Cardiac fibroblast (primary cell): ENCODE data around the gene DHH.
"Not testable (repeated sequence)": the region's sequence is repeated elsewhere in the genome, so short reads cannot be mapped to it uniquely, and the experiment has no call there.

ENCODE experiments used
- DNase-seq, 2 donors: peaks; one replicate each; pipeline versions ENCODE4 v3.0.0 to v3.0.0-alpha.2; 2010; ENCODE audit warnings: low read depth in 2 of 2
- H3K4me3 ChIP-seq, 2 donors: replicated peaks in 1 of 2; 1 replicate in 1 of 2; 2 replicates in 1 of 2; pipeline ENCODE4 v1.5.1; 2011; ENCODE audit warnings: low read depth in 2 of 2, low read length in 2 of 2, mild to moderate bottlenecking in 2 of 2, moderate library complexity in 1 of 2
- TF ChIP-seq, protein P1 (sequence below): IDR thresholded peaks from one replicate; pipeline ENCODE4 v1.5.1; 2011; ENCODE audit warnings: low read depth, mild to moderate bottlenecking, low read length, inconsistent platforms

Gene DHH

DNA sequence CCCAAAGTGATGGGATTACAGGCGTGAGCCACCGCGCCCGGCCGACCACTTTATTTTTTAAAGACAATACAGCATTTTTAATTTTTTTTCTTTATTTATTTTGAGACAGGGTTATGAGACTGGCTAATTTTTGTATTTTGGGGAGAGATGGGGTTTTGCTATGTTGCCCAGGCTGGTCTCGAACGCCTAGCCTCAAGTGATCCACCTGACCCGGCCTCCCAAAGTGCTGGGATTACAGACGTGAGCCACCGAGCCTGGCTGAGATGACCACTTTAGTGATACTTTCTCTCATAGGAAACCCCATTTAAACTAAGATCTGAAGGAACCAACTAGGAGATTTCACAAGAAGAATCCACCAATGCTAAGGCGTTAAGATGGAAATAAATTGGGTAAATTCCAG lies 23.6 kb downstream of the DHH start:
- TF ChIP-seq, protein P1, sequence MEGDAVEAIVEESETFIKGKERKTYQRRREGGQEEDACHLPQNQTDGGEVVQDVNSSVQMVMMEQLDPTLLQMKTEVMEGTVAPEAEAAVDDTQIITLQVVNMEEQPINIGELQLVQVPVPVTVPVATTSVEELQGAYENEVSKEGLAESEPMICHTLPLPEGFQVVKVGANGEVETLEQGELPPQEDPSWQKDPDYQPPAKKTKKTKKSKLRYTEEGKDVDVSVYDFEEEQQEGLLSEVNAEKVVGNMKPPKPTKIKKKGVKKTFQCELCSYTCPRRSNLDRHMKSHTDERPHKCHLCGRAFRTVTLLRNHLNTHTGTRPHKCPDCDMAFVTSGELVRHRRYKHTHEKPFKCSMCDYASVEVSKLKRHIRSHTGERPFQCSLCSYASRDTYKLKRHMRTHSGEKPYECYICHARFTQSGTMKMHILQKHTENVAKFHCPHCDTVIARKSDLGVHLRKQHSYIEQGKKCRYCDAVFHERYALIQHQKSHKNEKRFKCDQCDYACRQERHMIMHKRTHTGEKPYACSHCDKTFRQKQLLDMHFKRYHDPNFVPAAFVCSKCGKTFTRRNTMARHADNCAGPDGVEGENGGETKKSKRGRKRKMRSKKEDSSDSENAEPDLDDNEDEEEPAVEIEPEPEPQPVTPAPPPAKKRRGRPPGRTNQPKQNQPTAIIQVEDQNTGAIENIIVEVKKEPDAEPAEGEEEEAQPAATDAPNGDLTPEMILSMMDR: no peak
- no peak for DNase-seq
- no peak overlapping the region for H3K4me3 ChIP-seq

DNA sequence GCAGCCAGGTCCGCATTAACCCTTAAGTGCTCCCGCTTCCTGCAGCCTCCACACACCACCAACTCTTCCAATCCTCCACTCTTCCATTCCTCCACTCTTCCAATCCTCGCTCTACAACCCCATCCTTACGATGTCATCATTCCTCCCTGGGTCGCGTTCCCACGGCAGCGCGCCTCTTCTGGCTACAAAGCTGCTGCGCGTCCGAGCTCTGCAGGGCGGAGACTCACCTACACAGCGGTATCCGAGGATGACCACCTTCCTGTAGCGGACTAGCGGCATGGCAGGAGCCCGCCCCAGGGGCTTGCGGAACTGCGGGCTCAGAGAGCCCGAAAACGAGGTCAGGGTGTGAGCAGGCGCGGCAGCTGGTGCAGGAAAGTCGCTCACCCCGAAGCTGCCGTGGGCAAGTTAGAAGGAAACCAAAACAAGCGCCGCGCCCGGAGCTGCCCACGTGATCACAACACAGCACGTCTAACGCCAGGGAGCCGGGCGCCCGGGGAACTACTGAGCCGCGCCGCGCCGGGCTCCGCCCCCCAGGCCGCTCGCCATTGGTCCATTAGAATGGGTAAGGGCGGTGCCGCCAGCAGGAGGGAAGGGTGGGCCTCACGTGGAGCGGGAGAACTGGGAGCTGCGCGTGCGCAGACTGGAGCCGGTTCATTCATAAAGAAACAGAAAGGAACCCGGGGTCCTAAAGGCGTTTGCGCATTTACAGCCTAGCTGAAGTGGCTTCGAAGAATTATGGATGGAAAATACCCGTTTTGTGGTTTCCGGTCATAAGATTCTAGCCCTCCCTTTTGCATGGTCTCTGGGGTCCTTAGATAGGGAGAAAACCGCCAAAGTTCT lies 24.9 kb downstream of the DHH start, which contains the start of gene RHEBL1:
Gene RHEBL1, minus strand, starts transcription at position 473 of the 840 bp plus-strand sequence. Its CDS starts 194 bp downstream, at position 279.
- peak; percentile 98 for DNase-seq
- H3K4me3 ChIP-seq: peak within 1 kb of the TSS; percentile 76 to 88
- TF ChIP-seq, protein P1: peak; percentile 16

DNA sequence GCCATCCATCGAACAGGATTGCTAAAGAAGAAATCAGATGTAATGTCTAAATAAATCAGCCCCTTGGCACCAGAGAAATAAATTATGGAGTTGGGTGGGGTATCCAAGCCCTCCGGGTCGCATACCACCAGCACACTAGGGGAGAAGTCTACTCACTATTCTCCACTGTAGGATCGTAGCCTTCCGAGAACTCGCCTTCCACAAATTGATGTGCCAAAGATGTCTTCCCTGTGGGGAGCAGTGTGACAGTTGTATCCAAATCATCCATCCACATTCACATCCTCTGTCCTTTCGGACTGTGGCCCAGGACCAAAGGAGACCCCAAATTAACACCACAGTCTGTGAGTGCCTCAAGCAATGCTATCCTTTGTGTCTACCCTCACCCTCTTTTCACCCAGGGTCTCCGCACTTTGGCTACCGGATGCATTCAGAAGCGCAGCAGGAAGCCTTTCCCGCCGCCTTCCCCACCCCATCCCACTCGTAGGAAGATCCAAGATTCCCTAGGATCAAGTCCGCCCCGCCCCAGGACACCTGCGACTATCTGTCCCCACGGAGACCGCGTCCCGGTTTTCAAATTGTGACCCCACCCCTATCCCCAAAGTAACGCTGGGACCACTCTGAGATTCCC lies 25.6 kb downstream of the DHH start:
- peak overlapping the region; percentile 76 to 88 for H3K4me3 ChIP-seq
- TF ChIP-seq, protein P1: no peak
- no peak for DNase-seq

DNA sequence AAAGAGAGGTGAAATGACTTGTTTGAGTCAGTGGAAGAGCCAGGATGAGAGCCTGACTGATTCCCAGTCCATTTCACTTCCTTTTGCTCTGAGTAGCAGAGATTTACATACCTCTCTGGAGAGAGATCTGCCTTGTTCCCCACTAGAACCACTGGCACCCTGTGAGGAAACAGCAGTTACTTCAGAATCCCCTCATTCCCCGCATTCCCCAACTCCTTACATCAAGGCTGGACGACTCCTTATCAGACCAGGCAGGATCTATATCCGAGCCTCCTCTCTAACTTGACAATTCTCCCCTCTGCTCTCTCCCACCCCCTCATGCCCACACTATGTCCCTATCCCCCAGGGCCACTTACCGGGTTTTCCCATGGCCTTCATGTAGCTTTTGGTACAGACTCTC lies 28.5 kb downstream of the DHH start:
- TF ChIP-seq, protein P1: no peak
- no peak overlapping the region for H3K4me3 ChIP-seq
- DNase-seq: no peak

DNA sequence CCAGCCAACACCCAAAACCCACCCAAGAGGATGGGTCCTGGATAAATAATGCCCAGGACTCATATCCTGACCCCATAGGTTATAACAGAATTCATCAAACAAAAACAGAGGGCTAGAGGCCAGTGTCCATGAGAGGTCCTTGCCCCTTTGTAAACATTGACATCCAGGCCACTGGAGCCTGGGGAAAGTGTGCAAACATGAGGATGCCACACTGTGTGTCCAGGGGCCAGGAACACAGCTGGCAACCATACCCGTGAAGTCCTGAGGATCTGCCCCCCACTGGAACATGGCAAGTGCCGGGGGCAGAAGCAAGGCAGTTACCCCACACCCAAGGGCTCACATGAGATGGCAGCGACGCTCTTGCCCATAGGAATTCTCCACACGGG lies 29.8 kb downstream of the DHH start:
- H3K4me3 ChIP-seq: no peak overlapping the region
- no peak for DNase-seq
- TF ChIP-seq, protein P1: no peak

DNA sequence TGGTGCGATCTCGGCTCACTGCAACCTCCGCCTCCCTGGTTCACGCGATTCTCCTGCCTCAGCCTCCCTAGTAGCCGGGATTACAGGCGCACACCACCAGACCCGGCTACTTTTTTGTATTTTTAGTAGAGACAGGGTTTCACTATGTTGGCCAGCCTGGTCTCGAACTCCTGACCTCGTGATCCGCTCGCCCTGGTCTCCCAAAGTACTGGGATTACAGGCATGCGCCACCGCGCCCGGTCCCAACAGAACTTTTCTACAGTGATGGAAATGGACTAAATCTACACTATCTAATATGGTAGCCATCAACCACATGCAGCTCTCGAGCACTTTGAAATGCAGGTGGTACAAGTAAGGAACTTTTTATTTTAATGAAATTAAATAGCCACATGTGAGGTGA lies 32.7 kb downstream of the DHH start:
- DNase-seq, H3K4me3 ChIP-seq: not testable (repeated sequence)

DNA sequence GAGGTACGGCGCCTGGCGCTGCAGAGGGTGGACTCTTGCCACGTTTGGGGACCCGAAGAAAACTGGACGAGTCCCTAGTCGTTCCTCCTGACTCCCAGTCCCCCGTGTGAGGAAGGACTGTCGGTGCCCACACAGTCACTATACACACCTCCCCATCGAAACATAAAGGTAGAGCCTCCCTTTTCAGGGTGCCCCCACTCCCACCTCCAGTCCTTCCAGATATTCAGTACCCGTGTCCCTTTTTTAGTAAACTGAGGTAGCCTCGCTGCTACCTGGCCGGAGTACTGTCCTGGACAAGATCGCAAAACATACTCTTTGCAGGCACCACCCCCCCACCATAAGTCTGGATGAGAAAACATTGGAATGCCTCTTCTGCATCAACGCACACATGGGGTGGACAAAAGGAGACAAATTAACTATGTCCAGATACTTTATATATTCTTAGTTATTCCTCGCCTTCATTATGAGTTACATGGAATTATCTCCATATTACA lies 33.4 kb downstream of the DHH start:
- no peak for DNase-seq
- TF ChIP-seq, protein P1: no peak

More for the DNA sequence above, 33.4 kb downstream of the DHH start:
- H3K4me3 ChIP-seq: peak overlapping the region; percentile 87 to 90
